Left cardiac atrium (tissue), 4 donors: ENCODE measurements around the gene RERGL. TPM values are rescaled to one million over a fixed set of nuclear protein-coding genes. Genes with fewer than 3 reads are reported as not detected.
"Not testable (repeated sequence)": the region's sequence is repeated elsewhere in the genome, so short reads cannot be mapped to it uniquely, and the experiment has no call there.

Experiments used
- ATAC-seq, 2 donors: fragments of 200-7000 bp; cut with Tn5 transposase; one replicate each; pipeline ENCODE4 v1.9.1; 2020; ENCODE audit warnings: mild to moderate bottlenecking in 2 of 2, moderate library complexity in 2 of 2
- DNase-seq: peaks from one replicate; pipeline ENCODE4 v3.0.0-alpha.2; 2020
- intact Hi-C, 2 donors: fragments of 100-400 bp; cut with DNase I; formaldehyde crosslinking; loops; one replicate each; pipeline versions ENCODE4 v1.14.1 to v1.15.1; 2022 to 2023
- total RNA-seq, 2 donors: library from RNA; stranded (reverse); fragmentation: NEBNext Ultra II Directional; extraction: Animal tissue kit (Norgen Biotek cat#: 25700); gene quantifications; one replicate each; pipeline ENCODE4 v1.2.1, GENCODE V29; 2021
- donor health status: DM: no; HTN: yes; CAD: no.
- donor health status: DM: no; HTN: yes; CAD: no; lungs with severe emphysema.
- donor health status: DM: yes; HTN: yes; CAD: no.
- donor health status: Dilated cardiomyopathy.

The RERGL gene
- total RNA-seq, 2 donors from 2014 or later = 0.44 to 3.4 TPM

DNA sequence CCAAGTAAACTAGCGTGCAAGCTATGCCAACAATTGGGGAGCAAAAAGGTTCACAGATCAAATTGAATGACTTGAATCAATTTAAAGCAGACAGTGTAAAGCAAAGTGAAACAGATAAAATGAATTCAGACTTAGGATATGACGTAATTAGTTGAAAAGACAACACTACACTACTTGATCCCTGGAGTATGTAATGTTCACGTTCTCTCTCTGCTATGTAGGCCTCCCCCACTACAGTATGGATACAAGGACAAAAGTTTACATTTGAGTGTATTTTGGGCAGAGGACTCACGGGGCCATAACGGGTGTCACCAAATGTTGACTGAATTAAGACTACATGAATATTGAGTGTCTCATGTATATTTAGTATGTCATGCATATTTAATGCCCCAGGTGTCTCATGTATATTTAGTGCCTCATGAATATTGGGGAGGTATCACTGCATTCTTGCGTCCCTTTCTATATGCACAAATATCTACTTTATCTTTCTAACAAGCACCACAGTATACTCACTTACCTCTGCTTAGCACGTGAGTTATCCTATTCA is 44.5 kb downstream of the RERGL start:
- no peak for DNase-seq
- intact Hi-C loops = no loop called here
- ATAC-seq = no peak

DNA sequence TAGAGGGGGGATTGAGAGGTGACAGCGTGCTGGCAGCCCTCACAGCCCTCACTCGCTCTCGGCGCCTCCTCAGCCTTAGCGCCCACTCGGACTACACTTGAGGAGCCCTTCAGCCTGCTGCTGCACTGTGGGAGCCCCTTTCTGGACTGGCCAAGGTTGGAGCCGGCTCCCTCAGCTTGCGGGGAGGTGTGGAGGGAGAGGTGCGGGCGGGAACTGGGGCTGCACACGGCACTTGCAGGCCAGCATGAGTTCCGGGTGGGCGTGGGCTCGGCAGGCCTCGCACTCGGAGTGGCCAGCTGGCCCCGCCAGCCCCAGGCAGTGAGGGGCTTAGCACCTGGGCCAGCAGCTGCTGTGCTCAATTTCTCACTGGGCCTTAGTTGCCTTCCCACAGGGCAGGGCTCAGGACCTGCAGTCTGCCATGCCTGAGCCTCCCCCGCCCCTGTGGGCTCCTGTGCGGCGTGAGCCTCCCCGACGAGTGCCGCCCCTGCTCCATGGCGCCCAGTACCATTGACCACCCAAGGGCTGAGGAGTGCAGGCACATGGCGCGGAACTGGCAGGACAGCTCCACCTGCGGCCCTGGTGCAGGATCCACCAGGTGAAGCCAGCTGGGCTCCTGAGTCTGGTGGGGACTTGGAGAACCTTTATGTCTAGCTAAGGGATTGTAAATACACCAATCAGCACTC is 49.8 kb downstream of the RERGL start:
- DNase-seq, intact Hi-C loops, ATAC-seq: not testable (repeated sequence)

Other genes starting within 250 kb of the RERGL start
- not detected for gene PIK3C2G, start 171.3 kb upstream of the RERGL start, total RNA-seq